Measurements from ENCODE around the gene NME7. TPM values are rescaled to one million over a fixed set of nuclear protein-coding genes. Genes with fewer than 3 reads are reported as not detected.

Gene NME7
- total RNA-seq, 1 experiment from 2014 or later, result 13.2 TPM

DNA sequence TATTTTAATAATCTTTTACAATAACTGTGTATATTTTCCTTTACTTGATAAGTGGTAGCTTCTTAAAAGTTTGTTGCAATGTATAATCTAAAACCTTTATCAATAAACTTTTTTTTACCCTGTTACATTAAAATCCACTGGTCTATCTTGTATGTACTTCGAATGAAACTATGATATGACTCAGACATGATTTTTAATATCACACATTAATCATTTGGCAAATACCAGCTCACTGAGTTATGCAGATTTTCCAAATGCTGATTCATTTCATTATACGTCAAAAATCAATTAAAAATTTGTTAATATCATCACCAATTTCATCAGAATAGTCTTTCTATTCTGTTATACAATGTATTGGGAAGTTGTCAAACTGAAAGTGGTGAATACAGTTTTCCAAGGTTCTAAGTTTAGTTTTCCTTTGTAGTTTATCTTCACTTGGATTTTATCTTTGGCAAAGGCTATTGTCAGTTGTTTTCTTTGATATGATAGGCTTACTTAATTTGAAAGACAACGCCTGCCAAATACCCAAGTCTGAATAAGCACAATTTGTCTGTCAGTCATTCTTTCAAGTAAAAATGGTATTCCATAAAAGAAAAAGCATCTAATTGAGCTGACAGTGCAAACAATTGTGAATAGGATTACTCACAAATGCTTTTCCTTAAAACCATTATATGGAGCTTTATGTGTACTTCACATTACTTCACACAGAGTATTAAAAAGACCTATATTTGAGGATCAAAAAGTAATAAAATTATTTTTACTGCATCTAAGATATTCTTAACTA, 127.0 kb downstream of the NME7 start:
- H3K4me2 ChIP-seq (ENCODE audit: insufficient read depth, insufficient read length, low read length), result no peak overlapping the region
- no peak overlapping the region for H3K14ac ChIP-seq (ENCODE audit: insufficient read depth, low read length)
- no peak overlapping the region for H4K91ac ChIP-seq (ENCODE audit: insufficient read length, low read depth, low read length)
- no peak overlapping the region for H3K27ac Mint-ChIP-seq
- no peak overlapping the region for H3K23ac ChIP-seq (ENCODE audit: insufficient read length, low read depth, low read length)
- H3K18ac ChIP-seq (ENCODE audit: insufficient read length, low read depth, low read length), result no peak overlapping the region
- H3K27ac ChIP-seq (ENCODE audit: insufficient read length, low read depth, low read length), result no peak overlapping the region
- no peak for DNase-seq
- H3K27me3 ChIP-seq (ENCODE audit: insufficient read depth, low read length), result no peaks in the 10 kb centered on the region
- H2BK15ac ChIP-seq (ENCODE audit: low read depth, low read length), result no peak overlapping the region
- H2AK5ac ChIP-seq (ENCODE audit: insufficient read length, low read length), result no peak overlapping the region
- H4K5ac ChIP-seq (ENCODE audit: insufficient read length, low read depth, low read length), result no peak overlapping the region
- H3K79me2 ChIP-seq (ENCODE audit: insufficient read depth, low read length), result no peaks in the 10 kb centered on the region
- no peaks in the 10 kb centered on the region for H3K36me3 Mint-ChIP-seq (ENCODE audit: insufficient read depth in 1 of 3, low read depth in 3 of 3)
- H3K4me1 ChIP-seq (ENCODE audit: insufficient read depth, low read length), result no peaks in the 10 kb centered on the region
- H3K56ac ChIP-seq (ENCODE audit: insufficient read length, low read depth, low read length), result no peak overlapping the region
- 100% methylated on average over 1 of the region's 3 CpGs for WGBS (ENCODE audit: extremely low coverage, insufficient read length, low lambda C conversion rate)
- no peaks in the 10 kb centered on the region for H3K27me3 Mint-ChIP-seq (ENCODE audit: low read depth)
- no peak overlapping the region for H4K8ac ChIP-seq (replicated peaks; ENCODE audit: insufficient read length, low read depth, low read length)
- no peak overlapping the region for H2BK120ac ChIP-seq (ENCODE audit: low read depth, low read length, poor library complexity, severe bottlenecking)
- no peak overlapping the region for H2AFZ ChIP-seq (ENCODE audit: low read length)
- H3T11ph ChIP-seq (ENCODE audit: low read length), result no peak overlapping the region
- no peak overlapping the region for H3K9ac ChIP-seq (ENCODE audit: extremely low read depth, insufficient read length, low read length)
- no peak overlapping the region for H2BK20ac ChIP-seq (ENCODE audit: low read depth, low read length, poor library complexity, severe bottlenecking)
- no peaks in the 10 kb centered on the region for H4K20me1 ChIP-seq (ENCODE audit: control insufficient read depth, insufficient read depth, insufficient read length)
- H3K9me3 Mint-ChIP-seq, result no peaks in the 10 kb centered on the region
- no peak overlapping the region for H3K4ac ChIP-seq (ENCODE audit: low read depth, low read length)
- H3K4me3 Mint-ChIP-seq, result no peak overlapping the region
- no peaks in the 10 kb centered on the region for H3K23me2 ChIP-seq (ENCODE audit: insufficient read length, low read depth, low read length, poor library complexity, severe bottlenecking)
- peaks cover 2 to 5% of the 10 kb centered on the region in 2 experiments; a peak in 2 of 4 replicates for H3K4me1 Mint-ChIP-seq
- H3K9me3 ChIP-seq (ENCODE audit: control insufficient read depth, low read depth, low read length), result no peaks in the 10 kb centered on the region
- no peak overlapping the region for H2BK12ac ChIP-seq (ENCODE audit: insufficient read length, low read depth, low read length)
- no peaks in the 10 kb centered on the region for H3K79me1 ChIP-seq (ENCODE audit: insufficient read depth, low read depth, low read length, poor library complexity, severe bottlenecking)
- TF ChIP-seq, protein P1, sequence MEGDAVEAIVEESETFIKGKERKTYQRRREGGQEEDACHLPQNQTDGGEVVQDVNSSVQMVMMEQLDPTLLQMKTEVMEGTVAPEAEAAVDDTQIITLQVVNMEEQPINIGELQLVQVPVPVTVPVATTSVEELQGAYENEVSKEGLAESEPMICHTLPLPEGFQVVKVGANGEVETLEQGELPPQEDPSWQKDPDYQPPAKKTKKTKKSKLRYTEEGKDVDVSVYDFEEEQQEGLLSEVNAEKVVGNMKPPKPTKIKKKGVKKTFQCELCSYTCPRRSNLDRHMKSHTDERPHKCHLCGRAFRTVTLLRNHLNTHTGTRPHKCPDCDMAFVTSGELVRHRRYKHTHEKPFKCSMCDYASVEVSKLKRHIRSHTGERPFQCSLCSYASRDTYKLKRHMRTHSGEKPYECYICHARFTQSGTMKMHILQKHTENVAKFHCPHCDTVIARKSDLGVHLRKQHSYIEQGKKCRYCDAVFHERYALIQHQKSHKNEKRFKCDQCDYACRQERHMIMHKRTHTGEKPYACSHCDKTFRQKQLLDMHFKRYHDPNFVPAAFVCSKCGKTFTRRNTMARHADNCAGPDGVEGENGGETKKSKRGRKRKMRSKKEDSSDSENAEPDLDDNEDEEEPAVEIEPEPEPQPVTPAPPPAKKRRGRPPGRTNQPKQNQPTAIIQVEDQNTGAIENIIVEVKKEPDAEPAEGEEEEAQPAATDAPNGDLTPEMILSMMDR (conservative IDR thresholded peaks at IDR 0.05), result no peak
- H2BK5ac ChIP-seq (ENCODE audit: insufficient read length, low read length), result no peak overlapping the region

Measured in H9 (cell line).